A549 (cell line): ENCODE results near the gene CACNG6. TPM values are rescaled to one million over a fixed set of nuclear protein-coding genes. Genes with fewer than 3 reads are reported as not detected.

Source experiments
- ATAC-seq, 2 experiments: fragments of 200-7000 bp in 1 of 2; fragments of >200 bp in 1 of 2; cut with Nextera tagmentation in 1 of 2; cut with Tn5 transposase in 1 of 2; 3 replicates each; pipeline versions ENCODE4 v1.8.0 to v1.9.1; 2018 to 2020; ENCODE audit warnings: mild to moderate bottlenecking in 1 of 2, moderate library complexity in 1 of 2
- CTCF ChIA-PET: fragments of 300-600 bp; sonication (Branson Sonifier 250); formaldehyde crosslinking; extraction: SDS; loops from one replicate; lab custom pipeline; 2021; ENCODE audit warnings: antibody characterized with exemption, inconsistent platforms; lab: Yijun Ruan, JAX
- POLR2A ChIA-PET: fragments of 350-600 bp; formaldehyde crosslinking; extraction: SDS; loops from one replicate; lab custom pipeline; 2021; ENCODE audit warnings: antibody characterized with exemption, inconsistent platforms; lab: Yijun Ruan, JAX
- DNase-seq, 2 experiments: peaks; one replicate each; pipeline versions ENCODE4 v3.0.0 to v3.0.0-alpha.2; 2011 to 2016; ENCODE audit warnings: low read depth in 1 of 2, low spot score in 1 of 2
- FAIRE-seq: peaks from 2 replicates; lab custom pipeline; 2011; peaks lifted over from hg19 to GRCh38; lab: Jason Lieb, UNC
- H3K27ac ChIP-seq, 2 experiments: fragments of >200 bp; sonication (Bioruptor Twin); formaldehyde crosslinking; 3 replicates each; pipeline ENCODE4 v1.5.1; 2016 to 2017
- H3K4me1 ChIP-seq: fragments of >200 bp; sonication (Bioruptor Twin); formaldehyde crosslinking; 3 replicates; pipeline ENCODE4 v1.6.1; 2016
- H3K4me2 ChIP-seq: fragments of >200 bp; sonication (Bioruptor Twin); formaldehyde crosslinking; 3 replicates; pipeline ENCODE4 v1.6.1; 2016
- H3K4me3 ChIP-seq: fragments of >200 bp; sonication (Bioruptor Twin); formaldehyde crosslinking; 3 replicates; pipeline ENCODE4 v1.5.1; 2016
- H3K9me3 ChIP-seq: fragments of >200 bp; sonication (Bioruptor Twin); formaldehyde crosslinking; 3 replicates; pipeline ENCODE4 v1.6.1; 2016
- CBX2 ChIP-seq: fragments of 200-600 bp; sonication (generic); IDR thresholded peaks from 2 replicates; pipeline ENCODE4 v1.6.1; 2016; ENCODE audit warnings: low read depth, mild to moderate bottlenecking, borderline replicate concordance
- CBX8 ChIP-seq: fragments of 200-600 bp; sonication (generic); IDR thresholded peaks from 2 replicates; pipeline ENCODE4 v1.6.1; 2016
- CEBPB ChIP-seq, 2 experiments: fragments of >200 bp in 1 of 2; sonication (Bioruptor Twin) in 1 of 2; formaldehyde crosslinking in 1 of 2; IDR thresholded peaks; 2 replicates each; pipeline ENCODE4 v1.6.1; 2012 to 2016
- ESRRA ChIP-seq: fragments of 150-350 bp; IDR thresholded peaks from 2 replicates; pipeline ENCODE4 v1.6.1; 2014; ENCODE audit warnings: mild to moderate bottlenecking, low read length, borderline replicate concordance
- FOSL2 ChIP-seq, 2 experiments: fragments of 450-650 bp in 1 of 2; fragments of >200 bp in 1 of 2; sonication (Bioruptor Twin) in 1 of 2; formaldehyde crosslinking; IDR thresholded peaks; 2 replicates each; pipeline versions ENCODE4 v1.5.0 to v1.6.1; 2016 to 2020; ENCODE audit warnings: mild to moderate bottlenecking in 1 of 2, moderate library complexity in 1 of 2
- HDAC2 ChIP-seq: fragments of 200-600 bp; sonication (generic); IDR thresholded peaks from 2 replicates; pipeline ENCODE4 v1.6.1; 2016
- JUN ChIP-seq, 2 experiments: fragments of >200 bp; sonication (Bioruptor Twin); formaldehyde crosslinking; IDR thresholded peaks; 2 replicates in 1 of 2; 3 replicates in 1 of 2; pipeline ENCODE4 v1.6.1; 2016 to 2017
- JUNB ChIP-seq: fragments of >200 bp; sonication (Bioruptor Twin); formaldehyde crosslinking; IDR thresholded peaks from 2 replicates; pipeline ENCODE4 v1.6.1; 2016
- KDM5A ChIP-seq: fragments of 200-600 bp; sonication (generic); IDR thresholded peaks from 2 replicates; pipeline ENCODE4 v1.6.1; 2016; ENCODE audit warnings: antibody characterized with exemption, mild to moderate bottlenecking
- MAZ ChIP-seq: fragments of 150-350 bp; IDR thresholded peaks from 2 replicates; pipeline ENCODE4 v1.6.1; 2014; ENCODE audit warnings: antibody characterized with exemption, low read depth, low read length, borderline replicate concordance
- NFE2L2 ChIP-seq: fragments of 150-350 bp; conservative IDR thresholded peaks from 2 replicates; pipeline ENCODE4 v1.6.1; 2014; ENCODE audit warnings: low read length
- NR3C1 ChIP-seq: fragments of >200 bp; sonication (Bioruptor Twin); formaldehyde crosslinking; IDR thresholded peaks from 3 replicates; pipeline ENCODE4 v1.6.1; 2017
- POLR2AphosphoS2 ChIP-seq: conservative IDR thresholded peaks from 2 replicates; pipeline ENCODE4 v1.6.1; 2012; ENCODE audit warnings: low read length, improper control_type of control experiment, inconsistent platforms
- RAD21 ChIP-seq, 2 experiments: fragments of >200 bp in 1 of 2; sonication (Bioruptor Twin) in 1 of 2; formaldehyde crosslinking in 1 of 2; IDR thresholded peaks in 1 of 2; conservative IDR thresholded peaks in 1 of 2; 2 replicates in 1 of 2; 3 replicates in 1 of 2; pipeline ENCODE4 v1.6.1; 2012 to 2018; ENCODE audit warnings: inconsistent platforms in 1 of 2
- RARB ChIP-seq: fragments of 250-450 bp; sonication (Bioruptor Pico); IDR thresholded peaks from 2 replicates; pipeline ENCODE4 v1.8.0; 2021; ENCODE audit warnings: mild to moderate bottlenecking, moderate library complexity
- RNF2 ChIP-seq: fragments of 200-600 bp; sonication (generic); IDR thresholded peaks from 2 replicates; pipeline ENCODE4 v1.6.1; 2016; ENCODE audit warnings: low read depth, mild to moderate bottlenecking, antibody characterized with exemption, moderate library complexity, borderline replicate concordance
- SMC3 ChIP-seq: fragments of >200 bp; sonication (Bioruptor Twin); formaldehyde crosslinking; IDR thresholded peaks from 3 replicates; pipeline ENCODE4 v1.6.1; 2018; ENCODE audit warnings: inconsistent platforms
- ZFP36 ChIP-seq: fragments of 450-650 bp; IDR thresholded peaks from 2 replicates; pipeline ENCODE4 v1.6.1; 2014; ENCODE audit warnings: borderline replicate concordance; ENCODE audit not compliant: partially characterized antibody
- WGBS: methylation state at CpG from one replicate; pipeline ENCODE4 v1.1.6; 2017; ENCODE audit errors: missing lambda C conversion rate; 5-methylcytosine and 5-hydroxymethylcytosine counted together
- polyA plus RNA-seq, 4 experiments: library from polyadenylated mRNA; depleted of rRNA in 3 of 4; stranded (reverse); fragments of >200 nt; fragmentation: RNase III in 1 of 4; extraction: RNeasy Plus Mini Kit Qiagen cat#74134 plus additional on column Dnase treatment in 1 of 4; gene quantifications; 2 replicates in 3 of 4; 3 replicates in 1 of 4; pipeline ENCODE4 v1.2.3, GENCODE V29; 2011 to 2017
- TF ChIP-seq, protein P1 (sequence below): IDR thresholded peaks from 2 replicates; pipeline ENCODE4 v1.6.1; 2012
- TF ChIP-seq, protein P2 (sequence below): fragments of >200 bp; sonication (Bioruptor Twin); formaldehyde crosslinking; IDR thresholded peaks from 3 replicates; pipeline ENCODE4 v1.6.1; 2016
- TF ChIP-seq, protein P3 (sequence below): fragments of >200 bp; sonication (Bioruptor Twin); formaldehyde crosslinking; IDR thresholded peaks from 2 replicates; pipeline ENCODE4 v1.6.1; 2016
- TF ChIP-seq, protein P4 (sequence below): fragments of 200-600 bp; sonication (generic); IDR thresholded peaks from 2 replicates; pipeline ENCODE4 v1.6.1; 2016; ENCODE audit warnings: antibody characterized with exemption, mild to moderate bottlenecking, moderate library complexity

CACNG6 gene
- polyA plus RNA-seq, 2 of the 4 experiments (the other 2 are of a cell fraction) = 7.3 to 16.2 TPM

DNA sequence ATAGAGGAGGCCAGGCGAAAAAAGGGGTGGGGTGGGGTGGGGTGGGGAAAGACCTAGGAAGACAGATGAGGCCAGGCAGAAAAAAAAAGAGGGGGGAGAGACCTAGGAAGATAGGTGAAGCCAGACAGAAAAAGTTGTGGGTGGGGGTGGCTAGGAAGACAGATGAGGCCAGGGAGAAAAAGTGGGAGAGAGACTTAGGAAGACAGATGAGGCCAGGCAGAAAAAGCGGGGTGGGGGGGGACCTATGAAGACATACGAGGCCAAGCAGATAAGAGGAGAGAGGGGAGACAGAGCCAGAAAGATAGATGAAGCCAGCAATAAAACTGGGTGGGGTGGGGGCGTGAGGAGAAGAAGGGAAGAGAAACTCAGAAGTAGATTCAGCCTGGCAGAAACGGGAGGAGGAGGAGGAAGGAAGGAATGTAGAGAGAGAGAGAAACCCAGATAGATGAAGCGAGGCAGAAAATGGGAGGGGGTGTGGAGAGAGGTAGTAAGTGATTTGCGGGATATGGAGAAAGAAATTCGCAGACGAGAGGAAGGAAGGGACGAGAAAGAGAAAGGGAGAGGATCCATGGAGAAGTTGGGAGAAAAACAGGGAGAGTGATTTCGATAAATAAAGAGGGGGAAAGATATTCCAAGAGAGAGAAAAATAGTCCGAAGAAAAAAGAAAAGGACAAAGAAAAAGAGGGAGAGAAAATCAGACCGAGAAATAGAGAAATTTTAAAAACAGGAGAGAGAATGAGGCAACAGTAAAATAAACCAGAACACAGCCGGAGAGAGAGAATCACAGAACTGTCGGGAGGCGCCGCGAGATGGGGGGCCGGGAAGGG lies 12.2 kb upstream of the CACNG6 start:
- CTCF ChIA-PET = interaction anchor here (1.1 to 2.8 kb wide), 7 partner anchors 15 to 186 kb away, joined by 3 to 15 read pairs (median 4); no protein-coding TSS in a partner anchor
- POLR2A ChIA-PET = interaction anchor here (0.5 to 2.8 kb wide), 14 partner anchors 10 to 180 kb away, joined by 3 to 54 read pairs (median 5); partner anchors contain the start of genes CNOT3, LENG1, MYADM and PRPF31
- TF ChIP-seq, protein P1, sequence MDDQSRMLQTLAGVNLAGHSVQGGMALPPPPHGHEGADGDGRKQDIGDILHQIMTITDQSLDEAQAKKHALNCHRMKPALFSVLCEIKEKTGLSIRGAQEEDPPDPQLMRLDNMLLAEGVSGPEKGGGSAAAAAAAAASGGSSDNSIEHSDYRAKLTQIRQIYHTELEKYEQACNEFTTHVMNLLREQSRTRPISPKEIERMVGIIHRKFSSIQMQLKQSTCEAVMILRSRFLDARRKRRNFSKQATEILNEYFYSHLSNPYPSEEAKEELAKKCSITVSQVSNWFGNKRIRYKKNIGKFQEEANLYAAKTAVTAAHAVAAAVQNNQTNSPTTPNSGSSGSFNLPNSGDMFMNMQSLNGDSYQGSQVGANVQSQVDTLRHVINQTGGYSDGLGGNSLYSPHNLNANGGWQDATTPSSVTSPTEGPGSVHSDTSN = 0 out of 2 replicates have a peak, but pooled peaks have one; percentile 14
- TF ChIP-seq RARB (CRISPR knock-in tag) = no peak
- H3K4me3 ChIP-seq = peak overlapping the region; percentile 69
- H3K27ac ChIP-seq = peak overlapping the region; percentile 84 to 97
- ATAC-seq (no peak), DNase-seq (peak in 1 of 2 experiments; percentile 56), FAIRE-seq (no peak)
- H3K9me3 ChIP-seq = no peaks in the 10 kb centered on the region
- 19% methylated on average over 19 of the region's 19 CpGs for WGBS
- H3K4me1 ChIP-seq = peaks cover 19% of the 10 kb centered on the region
- peak overlapping the region; percentile 84 for H3K4me2 ChIP-seq

DNA sequence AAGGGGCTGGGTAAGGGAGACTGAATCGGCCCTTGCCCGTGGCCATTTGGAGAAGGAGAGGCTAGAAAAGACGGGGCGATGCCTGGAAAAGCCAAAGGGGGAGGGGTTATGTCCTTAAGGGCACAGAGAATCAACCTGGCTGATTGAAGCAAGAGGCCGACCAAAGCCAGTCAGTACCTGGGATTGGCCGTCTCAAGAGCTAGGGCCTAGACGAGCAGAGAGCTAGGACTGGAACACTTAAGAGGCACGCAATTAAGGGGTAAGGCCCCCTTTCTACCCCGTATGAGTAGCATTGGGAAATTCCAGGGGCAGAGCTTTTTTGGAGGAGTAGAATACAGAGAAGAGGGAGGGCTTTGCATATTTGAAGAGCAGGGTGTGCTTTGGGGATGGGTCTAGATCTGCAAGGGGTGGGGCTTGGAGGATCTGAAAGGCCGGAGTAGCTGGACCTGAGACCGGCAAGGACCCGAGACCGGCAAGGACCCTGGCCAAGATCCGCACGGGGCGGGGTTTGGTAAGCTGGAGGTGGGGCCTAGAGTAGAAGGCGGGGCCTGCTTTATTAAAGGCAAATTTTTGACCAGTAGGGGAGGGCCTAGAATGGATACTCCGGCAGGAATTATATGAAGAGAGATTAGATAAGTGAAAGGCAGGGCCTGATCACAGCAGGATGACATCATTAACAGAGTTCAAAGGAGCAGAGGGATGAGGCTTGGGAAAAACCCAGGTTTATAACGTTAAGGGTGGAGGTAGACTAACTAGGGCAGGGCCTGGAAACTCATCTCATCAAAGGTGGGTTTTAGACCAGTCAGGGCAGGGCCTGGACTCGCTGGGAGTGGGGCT lies 10.7 kb upstream of the CACNG6 start:
- ChIA-PET POLR2A (interaction anchor here (0.6 to 2.8 kb wide), 32 partner anchors 9 to 209 kb away, joined by 3 to 54 read pairs (median 4); partner anchors contain the start of genes CACNG6, CNOT3, LENG1 and MBOAT7), CTCF (interaction anchor here (0.6 to 3.1 kb wide), 26 partner anchors 12 to 188 kb away, joined by 3 to 59 read pairs (median 4); partner anchors contain the start of gene PRKCG)
- ATAC-seq = peak; percentile 52 to 61
- Histone ChIP-seq H3K4me2 (peak overlapping the region; percentile 84), H3K4me1 (peaks cover 19% of the 10 kb centered on the region), H3K27ac (peak overlapping the region; percentile 84 to 97), H3K4me3 (peak overlapping the region; percentile 69), H3K9me3 (no peaks in the 10 kb centered on the region)
- 2% methylated on average over 20 of the region's 20 CpGs for WGBS
- TF ChIP-seq POLR2AphosphoS2 (no peak), HDAC2 (no peak), MAZ (no peak), JUN (IDR thresholded peaks at IDR 0.05) (peak in 1 of 2 experiments; percentile 8; a peak in 1 of 5 replicates), KDM5A (no peak), RARB (CRISPR knock-in tag) (no peak), JUNB (no peak), SMC3 (peak; percentile 18; the same call in 1 of the 3 replicates), ESRRA (no peak), RNF2 (no peak), RAD21 (conservative IDR thresholded peaks at IDR 0.05 in 1 of 2, IDR thresholded peaks at IDR 0.05 in 1 of 2) (no peak), NR3C1 (no peak), ZFP36 (no peak), NFE2L2 (no peak), CBX2 (no peak), CEBPB (IDR thresholded peaks at IDR 0.05) (peak in 1 of 2 experiments; percentile 43; a peak in 1 of 4 replicates), CBX8 (no peak), FOSL2 (IDR thresholded peaks at IDR 0.05) (no peak), FOSL2 (CRISPR knock-in tag; IDR thresholded peaks at IDR 0.05) (0 out of 2 replicates have a peak, but pooled peaks have one; percentile 5)
- TF ChIP-seq, protein P2, sequence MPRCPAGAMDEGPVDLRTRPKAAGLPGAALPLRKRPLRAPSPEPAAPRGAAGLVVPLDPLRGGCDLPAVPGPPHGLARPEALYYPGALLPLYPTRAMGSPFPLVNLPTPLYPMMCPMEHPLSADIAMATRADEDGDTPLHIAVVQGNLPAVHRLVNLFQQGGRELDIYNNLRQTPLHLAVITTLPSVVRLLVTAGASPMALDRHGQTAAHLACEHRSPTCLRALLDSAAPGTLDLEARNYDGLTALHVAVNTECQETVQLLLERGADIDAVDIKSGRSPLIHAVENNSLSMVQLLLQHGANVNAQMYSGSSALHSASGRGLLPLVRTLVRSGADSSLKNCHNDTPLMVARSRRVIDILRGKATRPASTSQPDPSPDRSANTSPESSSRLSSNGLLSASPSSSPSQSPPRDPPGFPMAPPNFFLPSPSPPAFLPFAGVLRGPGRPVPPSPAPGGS = 0 out of 3 replicates have a peak, but pooled peaks have one; percentile 23
- TF ChIP-seq, protein P1 = no peak; the same call in 1 of the 2 replicates
- TF ChIP-seq, protein P3, sequence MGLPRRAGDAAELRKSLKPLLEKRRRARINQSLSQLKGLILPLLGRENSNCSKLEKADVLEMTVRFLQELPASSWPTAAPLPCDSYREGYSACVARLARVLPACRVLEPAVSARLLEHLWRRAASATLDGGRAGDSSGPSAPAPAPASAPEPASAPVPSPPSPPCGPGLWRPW = no peak
- TF ChIP-seq, protein P4, sequence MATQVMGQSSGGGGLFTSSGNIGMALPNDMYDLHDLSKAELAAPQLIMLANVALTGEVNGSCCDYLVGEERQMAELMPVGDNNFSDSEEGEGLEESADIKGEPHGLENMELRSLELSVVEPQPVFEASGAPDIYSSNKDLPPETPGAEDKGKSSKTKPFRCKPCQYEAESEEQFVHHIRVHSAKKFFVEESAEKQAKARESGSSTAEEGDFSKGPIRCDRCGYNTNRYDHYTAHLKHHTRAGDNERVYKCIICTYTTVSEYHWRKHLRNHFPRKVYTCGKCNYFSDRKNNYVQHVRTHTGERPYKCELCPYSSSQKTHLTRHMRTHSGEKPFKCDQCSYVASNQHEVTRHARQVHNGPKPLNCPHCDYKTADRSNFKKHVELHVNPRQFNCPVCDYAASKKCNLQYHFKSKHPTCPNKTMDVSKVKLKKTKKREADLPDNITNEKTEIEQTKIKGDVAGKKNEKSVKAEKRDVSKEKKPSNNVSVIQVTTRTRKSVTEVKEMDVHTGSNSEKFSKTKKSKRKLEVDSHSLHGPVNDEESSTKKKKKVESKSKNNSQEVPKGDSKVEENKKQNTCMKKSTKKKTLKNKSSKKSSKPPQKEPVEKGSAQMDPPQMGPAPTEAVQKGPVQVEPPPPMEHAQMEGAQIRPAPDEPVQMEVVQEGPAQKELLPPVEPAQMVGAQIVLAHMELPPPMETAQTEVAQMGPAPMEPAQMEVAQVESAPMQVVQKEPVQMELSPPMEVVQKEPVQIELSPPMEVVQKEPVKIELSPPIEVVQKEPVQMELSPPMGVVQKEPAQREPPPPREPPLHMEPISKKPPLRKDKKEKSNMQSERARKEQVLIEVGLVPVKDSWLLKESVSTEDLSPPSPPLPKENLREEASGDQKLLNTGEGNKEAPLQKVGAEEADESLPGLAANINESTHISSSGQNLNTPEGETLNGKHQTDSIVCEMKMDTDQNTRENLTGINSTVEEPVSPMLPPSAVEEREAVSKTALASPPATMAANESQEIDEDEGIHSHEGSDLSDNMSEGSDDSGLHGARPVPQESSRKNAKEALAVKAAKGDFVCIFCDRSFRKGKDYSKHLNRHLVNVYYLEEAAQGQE = no peak
- peak; percentile 98 for FAIRE-seq
- DNase-seq = peak; percentile 88 to 99
